PC-9 (cell line): ENCODE measurements around the gene PPP3R1. TPM values are rescaled to one million over a fixed set of nuclear protein-coding genes. Genes with fewer than 3 reads are reported as not detected.

Experiments used
- BruUV-seq: library from RNA; stranded (reverse); fragments of 400-500 nt; replicated peaks from 2 replicates; lab custom pipeline; 2021; lab: Mats Ljungman, UMichigan
- CTCF ChIA-PET: fragments of 300-600 bp; sonication (Branson Sonifier 250); formaldehyde crosslinking; loops from one replicate; lab custom pipeline; 2022; ENCODE audit warnings: antibody characterized with exemption; lab: Charles Lee
- POLR2A ChIA-PET: fragments of 300-600 bp; sonication (Branson Sonifier 250); formaldehyde crosslinking; loops from one replicate; lab custom pipeline; 2022; ENCODE audit warnings: antibody characterized with exemption; ENCODE audit not compliant: unreplicated experiment; lab: Charles Lee
- DNase-seq, 2 experiments: peaks; one replicate each; pipeline versions ENCODE4 v3.0.0 to v3.0.0-alpha.2; 2015 to 2022; ENCODE audit warnings: mixed read lengths in 1 of 2
- H2AFZ ChIP-seq: fragments of 200-600 bp; sonication (generic); 2 replicates; pipeline ENCODE4 v1.8.1; 2017; ENCODE audit warnings: antibody characterized with exemption
- H3F3A ChIP-seq: fragments of 200-600 bp; sonication (generic); 2 replicates; pipeline ENCODE4 v1.8.1; 2017; ENCODE audit warnings: antibody characterized with exemption, mild to moderate bottlenecking, low read depth; ENCODE audit not compliant: insufficient read depth
- H3K27ac ChIP-seq: fragments of 200-600 bp; sonication (generic); 2 replicates; pipeline ENCODE4 v1.6.1; 2016; ENCODE audit warnings: mixed run types
- H3K27me3 ChIP-seq: fragments of 200-600 bp; sonication (generic); 2 replicates; pipeline ENCODE4 v1.6.1; 2016; ENCODE audit warnings: low read depth, mixed run types; ENCODE audit not compliant: insufficient read depth
- H3K36me3 ChIP-seq: fragments of 200-600 bp; sonication (generic); 2 replicates; pipeline ENCODE4 v1.6.1; 2016; ENCODE audit warnings: low read depth, mixed run types
- H3K4me1 ChIP-seq: fragments of 200-600 bp; sonication (generic); replicated peaks from 2 replicates; pipeline ENCODE4 v1.6.1; 2016; ENCODE audit warnings: mixed run types; ENCODE audit not compliant: insufficient read depth
- H3K4me2 ChIP-seq: fragments of 200-600 bp; sonication (generic); 2 replicates; pipeline ENCODE4 v1.6.1; 2017; ENCODE audit warnings: mixed run types
- H3K4me3 ChIP-seq: fragments of 200-600 bp; sonication (generic); 2 replicates; pipeline ENCODE4 v1.6.1; 2016; ENCODE audit warnings: mixed run types
- H3K79me2 ChIP-seq: fragments of 200-600 bp; sonication (generic); 2 replicates; pipeline ENCODE4 v1.6.1; 2017; ENCODE audit warnings: low read depth, mixed run types
- H3K9me2 ChIP-seq: fragments of 200-600 bp; sonication (generic); 2 replicates; pipeline ENCODE4 v1.8.1; 2017; ENCODE audit warnings: mild to moderate bottlenecking; ENCODE audit not compliant: insufficient read depth
- H3K9me3 ChIP-seq: fragments of 200-600 bp; sonication (generic); 2 replicates; pipeline ENCODE4 v1.8.1; 2016; ENCODE audit warnings: low read depth; ENCODE audit not compliant: insufficient read depth
- H4K20me1 ChIP-seq: fragments of 200-600 bp; sonication (generic); 2 replicates; pipeline ENCODE4 v1.8.1; 2017; ENCODE audit not compliant: insufficient read depth
- CTCF ChIP-seq: fragments of 200-600 bp; sonication (generic); conservative IDR thresholded peaks from 2 replicates; pipeline ENCODE4 v1.6.1; 2017; ENCODE audit warnings: mixed run types, antibody characterized with exemption, mild to moderate bottlenecking, moderate library complexity
- EZH2 ChIP-seq: fragments of 200-600 bp; sonication (generic); IDR thresholded peaks from 2 replicates; pipeline ENCODE4 v1.8.0; 2017; ENCODE audit warnings: antibody characterized with exemption, low read depth
- intact Hi-C: fragments of 100-400 bp; cut with micrococcal nuclease; formaldehyde crosslinking; loops from one replicate; pipeline ENCODE4 v1.10.0; 2022; ENCODE audit not compliant: unreplicated experiment
- total RNA-seq: library from RNA; stranded (reverse); gene quantifications from 2 replicates; pipeline ENCODE4 v1.2.3, GENCODE V29; 2021

PPP3R1 gene
- total RNA-seq, 1 experiment from 2014 or later: 67.5 TPM

DNA sequence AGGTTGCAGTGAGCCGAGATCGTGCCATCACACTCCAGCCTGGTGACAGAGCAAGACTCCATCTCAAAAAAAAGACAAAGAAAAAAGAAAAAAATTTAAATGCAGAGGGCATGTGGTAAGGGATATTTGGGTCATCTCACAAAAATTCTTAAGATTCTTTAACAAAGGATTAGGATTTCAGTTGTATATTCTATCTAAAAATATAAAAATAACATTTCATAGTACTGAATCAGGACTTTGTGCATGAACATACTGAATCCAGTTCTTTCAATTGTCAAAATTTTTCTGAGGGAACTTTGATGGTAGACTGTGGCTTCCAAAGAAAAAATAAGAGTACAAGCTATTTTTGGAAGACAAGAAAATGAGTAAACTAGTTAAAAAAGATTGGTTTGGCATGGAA, 6.5 kb upstream of the PPP3R1 start:
- Histone ChIP-seq H3K27ac (no peak overlapping the region), H4K20me1 (no peaks in the 10 kb centered on the region), H3K9me2 (no peaks in the 10 kb centered on the region; the same call in 1 of the 2 replicates), H3K9me3 (no peaks in the 10 kb centered on the region), H3K36me3 (no peaks in the 10 kb centered on the region), H3K4me3 (no peak overlapping the region), H3F3A (no peaks in the 10 kb centered on the region), H2AFZ (no peak overlapping the region), H3K79me2 (peaks cover 16% of the 10 kb centered on the region; the same call in 1 of the 2 replicates), H3K4me1 (peaks cover 17% of the 10 kb centered on the region), H3K4me2 (no peak overlapping the region), H3K27me3 (no peaks in the 10 kb centered on the region)
- intact Hi-C loops: loop anchor here (10.0 kb wide), 2 partner anchors 134 to 194 kb away; partner anchors contain the start of gene C1D
- ChIA-PET CTCF (no interaction called here), POLR2A (no interaction called here)
- no peak for DNase-seq
- BruUV-seq: no TSS peak
- no peak for TF ChIP-seq EZH2
- TF ChIP-seq CTCF: no peak

DNA sequence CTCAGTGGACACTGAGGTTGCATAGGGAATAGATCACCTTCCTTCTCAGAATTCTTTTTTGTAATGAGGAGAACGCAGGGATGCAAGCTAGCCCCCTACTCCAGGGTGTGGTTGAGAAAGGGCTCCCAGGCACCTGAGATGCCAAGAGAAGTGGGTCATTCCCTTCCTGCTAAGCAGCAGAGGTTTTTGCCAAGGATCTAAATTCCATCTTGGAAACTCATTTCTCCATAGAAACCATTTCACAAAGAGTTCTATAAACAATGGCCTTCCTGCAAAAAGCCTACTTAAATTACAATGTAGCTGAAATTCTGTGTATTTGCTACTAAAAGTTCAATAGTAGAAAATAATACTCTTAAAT, 3.7 kb upstream of the PPP3R1 start:
- peaks cover 29% of the 10 kb centered on the region for H3K79me2 ChIP-seq
- BruUV-seq: no TSS peak
- H2AFZ ChIP-seq: no peak overlapping the region
- no peaks in the 10 kb centered on the region for H4K20me1 ChIP-seq
- peak in 1 of 2 experiments; percentile 45 for DNase-seq
- CTCF ChIA-PET: interaction anchor here (0.6 kb wide), 1 partner anchor 54 kb away, joined by 3 read pairs; no protein-coding TSS in a partner anchor
- H3K4me1 ChIP-seq: peaks cover 19% of the 10 kb centered on the region
- TF ChIP-seq EZH2 (no peak), CTCF (no peak)
- peaks cover 11% of the 10 kb centered on the region for H3F3A ChIP-seq
- POLR2A ChIA-PET: interaction anchor here (0.5 to 0.6 kb wide), 2 partner anchors 77 to 964 kb away, joined by 3 to 5 read pairs; no protein-coding TSS in a partner anchor
- no peak overlapping the region for H3K27ac ChIP-seq
- no peaks in the 10 kb centered on the region for H3K36me3 ChIP-seq
- H3K27me3 ChIP-seq: no peaks in the 10 kb centered on the region
- H3K4me3 ChIP-seq: no peak overlapping the region
- H3K4me2 ChIP-seq: no peak overlapping the region
- H3K9me3 ChIP-seq: no peaks in the 10 kb centered on the region
- no peaks in the 10 kb centered on the region; the same call in 1 of the 2 replicates for H3K9me2 ChIP-seq
- intact Hi-C loops: loop anchor here (10.0 kb wide), 2 partner anchors 131 to 191 kb away; partner anchors contain the start of gene C1D

DNA sequence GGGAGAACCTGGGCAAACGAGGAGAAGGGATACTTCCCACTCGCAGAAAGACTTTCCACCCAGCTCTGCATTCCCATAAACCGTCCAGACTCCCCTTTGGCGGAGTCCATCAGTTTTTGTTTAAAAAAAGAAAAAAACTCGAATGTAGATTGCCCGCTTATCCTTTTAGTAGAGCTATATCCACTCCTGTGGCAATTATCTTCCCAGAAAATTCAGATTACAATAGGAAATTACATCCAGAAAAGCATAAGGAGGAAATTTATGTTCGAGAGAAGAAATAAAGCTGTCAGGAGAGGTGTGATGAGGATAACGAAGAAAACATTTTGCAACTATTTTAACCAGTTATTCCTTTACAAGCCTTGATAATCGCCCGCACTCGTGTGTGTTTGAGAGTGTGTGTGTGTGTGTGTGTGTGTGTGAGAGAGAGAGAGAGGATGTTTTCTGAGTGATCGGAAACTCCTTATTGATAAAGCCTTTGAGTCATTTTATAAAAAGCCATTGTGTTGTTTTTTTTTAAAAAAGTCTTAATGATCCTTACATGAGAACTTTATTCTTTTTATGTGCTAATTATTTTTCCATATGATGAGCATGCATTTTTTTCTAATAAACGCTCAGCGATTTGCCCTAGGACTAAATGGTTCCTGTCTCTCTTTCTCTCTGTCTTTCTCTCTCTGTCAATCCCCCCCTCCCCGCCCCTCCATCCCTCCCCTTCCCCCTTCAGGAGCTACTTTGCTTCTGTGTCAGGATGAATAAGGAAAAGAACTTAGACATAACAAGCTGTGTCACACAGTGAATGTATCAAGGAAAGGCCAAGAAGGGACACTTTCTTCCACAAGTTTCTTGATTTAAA, 1.1 kb upstream of the PPP3R1 start:
- intact Hi-C loops: loop anchor here (5.0 to 10.0 kb wide), 3 partner anchors 66 to 189 kb away; partner anchors contain the start of gene C1D
- no TSS peak for BruUV-seq

More for the DNA sequence above, 1.1 kb upstream of the PPP3R1 start:
- peak overlapping the region; percentile 91 for H2AFZ ChIP-seq
- CTCF ChIA-PET: no interaction called here
- no peaks in the 10 kb centered on the region for H3K9me3 ChIP-seq
- peak overlapping the region; percentile 96 for H3K4me2 ChIP-seq
- no peaks in the 10 kb centered on the region; the same call in 1 of the 2 replicates for H3K9me2 ChIP-seq
- peak overlapping the region; percentile 70 for H3K27ac ChIP-seq
- H3F3A ChIP-seq: peaks cover 17% of the 10 kb centered on the region
- peaks cover 43% of the 10 kb centered on the region for H3K4me1 ChIP-seq
- peak overlapping the region; percentile 96 for H3K4me3 ChIP-seq
- H3K27me3 ChIP-seq: no peaks in the 10 kb centered on the region
- no peak for DNase-seq
- peaks cover 55% of the 10 kb centered on the region for H3K79me2 ChIP-seq
- TF ChIP-seq EZH2 (no peak), CTCF (no peak)
- no peaks in the 10 kb centered on the region for H3K36me3 ChIP-seq
- POLR2A ChIA-PET: interaction anchor here (0.7 kb wide), 2 partner anchors 96 to 191 kb away, joined by 8 read pairs; partner anchors contain the start of gene PNO1
- H4K20me1 ChIP-seq: peaks cover 25% of the 10 kb centered on the region
